PFSK-1 (cell line): ENCODE data around the gene ATP2B2.

Experiments used
- FOXP2 ChIP-seq: optimal IDR thresholded peaks from 2 replicates; pipeline ENCODE3; 2011; ENCODE audit warnings: borderline replicate concordance, control low read depth, inconsistent platforms; ENCODE audit not compliant: insufficient read depth; ENCODE audit errors: extremely low read length, extremely low read depth
- POLR2AphosphoS5 ChIP-seq: IDR thresholded peaks from 2 replicates; pipeline ENCODE4 v1.6.1; 2012; ENCODE audit warnings: low read depth, mild to moderate bottlenecking, control low read depth, low read length, moderate library complexity
- REST ChIP-seq, 2 experiments: IDR thresholded peaks; 2 replicates each; pipeline versions ENCODE4 v1.6.1 to v1.8.0; 2011 to 2012; ENCODE audit warnings: low read depth in 2 of 2, low read length in 2 of 2, control low read depth in 1 of 2, inconsistent platforms in 1 of 2, mild to moderate bottlenecking in 1 of 2, moderate library complexity in 1 of 2; ENCODE audit not compliant: insufficient read depth in 1 of 2
- SIN3A ChIP-seq: IDR thresholded peaks from 2 replicates; pipeline ENCODE4 v1.6.1; 2012; ENCODE audit warnings: mild to moderate bottlenecking, low read length, moderate library complexity, borderline replicate concordance; ENCODE audit not compliant: insufficient read depth
- TAF1 ChIP-seq: IDR thresholded peaks from 2 replicates; pipeline ENCODE4 v1.6.1; 2012; ENCODE audit warnings: low read length, control low read depth, borderline replicate concordance; ENCODE audit not compliant: insufficient read depth

ATP2B2 gene

GRCh38 chr3:10485806-10486205 lies 19.6 kb downstream of the ATP2B2 start:
- TF ChIP-seq SIN3A (no peak), TAF1 (no peak), REST (IDR thresholded peaks at IDR 0.05; ENCODE audit: insufficient read depth in 1 of 2, low read depth in 2 of 2, low read length in 2 of 2) (no peak), FOXP2 (no peak), POLR2AphosphoS5 (no peak)

- TF ChIP-seq TAF1 (no peak), POLR2AphosphoS5 (no peak), SIN3A (no peak), REST (IDR thresholded peaks at IDR 0.05; ENCODE audit: insufficient read depth in 1 of 2, low read depth in 2 of 2, low read length in 2 of 2) (no peak), FOXP2 (no peak)
Observed at GRCh38 chr3:10485380-10485779, 20.0 kb downstream of the ATP2B2 start.

GRCh38 chr3:10484709-10485108 lies 20.7 kb downstream of the ATP2B2 start:
- TF ChIP-seq TAF1: no peak
- TF ChIP-seq REST (IDR thresholded peaks at IDR 0.05; ENCODE audit: insufficient read depth in 1 of 2, low read depth in 2 of 2, low read length in 2 of 2): no peak
- no peak for TF ChIP-seq SIN3A
- TF ChIP-seq POLR2AphosphoS5: no peak
- TF ChIP-seq FOXP2: no peak

- TF ChIP-seq REST (IDR thresholded peaks at IDR 0.05; ENCODE audit: insufficient read depth in 1 of 2, low read depth in 2 of 2, low read length in 2 of 2) (no peak), SIN3A (no peak), FOXP2 (no peak)
Observed at GRCh38 chr3:10483686-10484345, 21.6 kb downstream of the ATP2B2 start.

GRCh38 chr3:10483364-10483675 lies 22.1 kb downstream of the ATP2B2 start:
- TF ChIP-seq TAF1: no peak
